HCT116 (cell line): ENCODE data around the gene RNF8.

ENCODE experiments used
- CTCF ChIP-seq, 3 experiments: fragments of 200-600 bp in 1 of 3; sonication (generic) in 1 of 3; IDR thresholded peaks in 2 of 3; conservative IDR thresholded peaks in 1 of 3; 2 replicates each; pipeline ENCODE4 v1.5.1; 2012 to 2017; ENCODE audit warnings: low read depth in 2 of 3, low read length in 2 of 3, antibody characterized with exemption in 1 of 3, borderline replicate concordance in 1 of 3, control low read depth in 1 of 3, mild to moderate bottlenecking in 1 of 3, mixed read lengths in 1 of 3, mixed run types in 1 of 3, moderate library complexity in 1 of 3; ENCODE audit not compliant: insufficient read depth in 1 of 3
- EZH2 ChIP-seq: fragments of 200-600 bp; sonication (generic); IDR thresholded peaks from 2 replicates; pipeline ENCODE4 v1.6.1; 2017; ENCODE audit warnings: antibody characterized with exemption, mixed run types

- TF ChIP-seq EZH2 (no peak), CTCF (IDR thresholded peaks at IDR 0.05 in 2 of 3, conservative IDR thresholded peaks at IDR 0.05 in 1 of 3; ENCODE audit: borderline replicate concordance in 1 of 3, insufficient read depth in 1 of 3, low read depth in 2 of 3, low read length in 2 of 3) (no peak)
Observed at GRCh38 chr6:37321101-37321500, 32.7 kb upstream of the RNF8 start.
